Measurements from ENCODE around the gene NFKBIE. TPM values are rescaled to one million over a fixed set of nuclear protein-coding genes. Genes with fewer than 3 reads are reported as not detected.

NFKBIE gene
- polyA plus RNA-seq, 3 donors = 10.6 to 11.7 (median 11.6) TPM

- DNase-seq (ENCODE audit: low read depth in 3 of 3, low spot score in 2 of 3) = no peak
These were observed 32.0 kb upstream of the NFKBIE start for GRCh38 chr6:44297063-44298038.

- DNase-seq (ENCODE audit: low read depth in 3 of 3, low spot score in 2 of 3) = no peak
These were observed 29.8 kb upstream of the NFKBIE start for GRCh38 chr6:44294832-44295791.

GRCh38 chr6:44292661-44293365 lies 27.5 kb upstream of the NFKBIE start:
- no peak for DNase-seq (ENCODE audit: low read depth in 3 of 3, low spot score in 2 of 3)

GRCh38 chr6:44291841-44292240 lies 26.5 kb upstream of the NFKBIE start:
- no peak for DNase-seq (ENCODE audit: low read depth in 3 of 3, low spot score in 2 of 3)

- no peak for DNase-seq (ENCODE audit: low read depth in 3 of 3, low spot score in 2 of 3)
These were observed 24.4 kb upstream of the NFKBIE start for GRCh38 chr6:44289726-44290260.

GRCh38 chr6:44286747-44287146 lies 21.4 kb upstream of the NFKBIE start:
- no peak for DNase-seq (ENCODE audit: low read depth in 3 of 3, low spot score in 2 of 3)

- no peak for DNase-seq (ENCODE audit: low read depth in 3 of 3, low spot score in 2 of 3)
These were observed 20.9 kb upstream of the NFKBIE start for GRCh38 chr6:44286285-44286565.

- no peak for DNase-seq (ENCODE audit: low read depth in 3 of 3, low spot score in 2 of 3)
These were observed 20.4 kb upstream of the NFKBIE start for GRCh38 chr6:44285552-44286284.

- DNase-seq (ENCODE audit: low read depth in 3 of 3, low spot score in 2 of 3) = no peak
These were observed 19.5 kb upstream of the NFKBIE start for GRCh38 chr6:44284867-44285266.

- no peak for DNase-seq (ENCODE audit: low read depth in 3 of 3, low spot score in 2 of 3)
These were observed 18.8 kb upstream of the NFKBIE start for GRCh38 chr6:44284121-44284520.

GRCh38 chr6:44278774-44279697 lies 13.7 kb upstream of the NFKBIE start:
- no peak for DNase-seq (ENCODE audit: low read depth in 3 of 3, low spot score in 2 of 3)

- no peak for DNase-seq (ENCODE audit: low read depth in 3 of 3, low spot score in 2 of 3)
These were observed 13.0 kb upstream of the NFKBIE start for GRCh38 chr6:44278315-44278714.

GRCh38 chr6:44277763-44278162 lies 12.4 kb upstream of the NFKBIE start:
- no peak for DNase-seq (ENCODE audit: low read depth in 3 of 3, low spot score in 2 of 3)

- no peak for DNase-seq (ENCODE audit: low read depth in 3 of 3, low spot score in 2 of 3)
These were observed 11.6 kb upstream of the NFKBIE start for GRCh38 chr6:44276667-44277640.

GRCh38 chr6:44275749-44276648 lies 10.6 kb upstream of the NFKBIE start:
- no peak for DNase-seq (ENCODE audit: low read depth in 3 of 3, low spot score in 2 of 3)

- no peak for DNase-seq (ENCODE audit: low read depth in 3 of 3, low spot score in 2 of 3)
These were observed 10.0 kb upstream of the NFKBIE start for GRCh38 chr6:44275271-44275748.

- no peak for DNase-seq (ENCODE audit: low read depth in 3 of 3, low spot score in 2 of 3)
These were observed 8.3 kb upstream of the NFKBIE start for GRCh38 chr6:44273617-44274016.
